Chondrocyte (in vitro differentiated cells): ENCODE data around the gene SUMO2. TPM values are rescaled to one million over a fixed set of nuclear protein-coding genes. Genes with fewer than 3 reads are reported as not detected.
"Not testable (repeated sequence)": the region's sequence is repeated elsewhere in the genome, so short reads cannot be mapped to it uniquely, and the experiment has no call there.

Experiments
- DNase-seq: peaks from one replicate; pipeline ENCODE4 v3.0.0; 2021; ENCODE audit warnings: mixed read lengths, low spot score
- H3K27ac Mint-ChIP-seq: one replicate; pipeline ENCODE4 v1.8.0; 2021; ENCODE audit warnings: mild to moderate bottlenecking, moderate library complexity, mixed read lengths; ENCODE audit not compliant: unreplicated experiment
- H3K27me3 Mint-ChIP-seq: 2 replicates; pipeline ENCODE4 v1.8.0; 2021; ENCODE audit warnings: low read depth, mixed read lengths
- H3K36me3 Mint-ChIP-seq: 2 replicates; pipeline ENCODE4 v1.8.0; 2021; ENCODE audit warnings: low read depth, mixed read lengths
- H3K4me1 Mint-ChIP-seq: 2 replicates; pipeline ENCODE4 v1.8.0; 2021; ENCODE audit warnings: low read depth, mild to moderate bottlenecking, mixed read lengths
- H3K4me3 Mint-ChIP-seq: one replicate; pipeline ENCODE4 v1.8.0; 2021; ENCODE audit warnings: mild to moderate bottlenecking, moderate library complexity, mixed read lengths; ENCODE audit not compliant: unreplicated experiment
- H3K9me3 Mint-ChIP-seq: 2 replicates; pipeline ENCODE4 v1.8.0; 2021; ENCODE audit warnings: low read depth, mixed read lengths
- total RNA-seq: library from RNA; stranded (reverse); gene quantifications from 3 replicates; pipeline ENCODE4 v1.2.1, GENCODE V29; 2021
- TF ChIP-seq, protein P1 (sequence below): fragments of 200-600 bp; sonication (generic); IDR thresholded peaks from 2 replicates; pipeline ENCODE4 v1.5.0; 2021; ENCODE audit warnings: antibody characterized with exemption, mild to moderate bottlenecking, moderate library complexity

SUMO2 gene
- total RNA-seq, 1 donor from 2014 or later, result 307 TPM

- Mint-ChIP-seq H3K27ac (no peak overlapping the region), H3K4me1 (peaks cover 4% of the 10 kb centered on the region), H3K9me3 (no peaks in the 10 kb centered on the region), H3K27me3 (no peaks in the 10 kb centered on the region), H3K4me3 (no peak overlapping the region), H3K36me3 (peaks cover 24% of the 10 kb centered on the region)
- TF ChIP-seq, protein P1, sequence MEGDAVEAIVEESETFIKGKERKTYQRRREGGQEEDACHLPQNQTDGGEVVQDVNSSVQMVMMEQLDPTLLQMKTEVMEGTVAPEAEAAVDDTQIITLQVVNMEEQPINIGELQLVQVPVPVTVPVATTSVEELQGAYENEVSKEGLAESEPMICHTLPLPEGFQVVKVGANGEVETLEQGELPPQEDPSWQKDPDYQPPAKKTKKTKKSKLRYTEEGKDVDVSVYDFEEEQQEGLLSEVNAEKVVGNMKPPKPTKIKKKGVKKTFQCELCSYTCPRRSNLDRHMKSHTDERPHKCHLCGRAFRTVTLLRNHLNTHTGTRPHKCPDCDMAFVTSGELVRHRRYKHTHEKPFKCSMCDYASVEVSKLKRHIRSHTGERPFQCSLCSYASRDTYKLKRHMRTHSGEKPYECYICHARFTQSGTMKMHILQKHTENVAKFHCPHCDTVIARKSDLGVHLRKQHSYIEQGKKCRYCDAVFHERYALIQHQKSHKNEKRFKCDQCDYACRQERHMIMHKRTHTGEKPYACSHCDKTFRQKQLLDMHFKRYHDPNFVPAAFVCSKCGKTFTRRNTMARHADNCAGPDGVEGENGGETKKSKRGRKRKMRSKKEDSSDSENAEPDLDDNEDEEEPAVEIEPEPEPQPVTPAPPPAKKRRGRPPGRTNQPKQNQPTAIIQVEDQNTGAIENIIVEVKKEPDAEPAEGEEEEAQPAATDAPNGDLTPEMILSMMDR, result no peak
- no peak for DNase-seq
Observed at GRCh38 chr17:75174996-75175395, 7.8 kb downstream of the SUMO2 start.

DNA sequence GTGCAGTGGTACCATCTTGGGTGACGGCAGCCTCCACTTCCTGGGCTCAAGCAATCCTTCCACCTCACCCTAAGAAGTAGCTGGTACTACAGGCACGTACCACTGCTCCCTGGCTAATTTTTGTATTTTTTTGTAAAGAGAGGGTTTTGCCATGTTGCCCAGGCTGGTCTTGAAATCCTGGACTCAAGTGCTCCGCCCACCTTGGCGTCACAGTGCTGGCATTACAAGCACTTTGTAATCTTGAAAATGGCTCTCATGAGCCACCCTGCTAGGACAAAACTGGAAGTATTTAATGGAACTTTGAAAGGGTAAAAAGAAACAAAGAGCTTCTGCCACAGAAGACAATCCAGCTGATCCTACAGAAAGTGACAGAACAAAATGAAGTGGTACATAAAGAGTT lies 9.2 kb downstream of the SUMO2 start:
- no peak overlapping the region for H3K4me3 Mint-ChIP-seq
- H3K36me3 Mint-ChIP-seq, result peaks cover 22% of the 10 kb centered on the region
- peak; percentile 13 for DNase-seq
- H3K4me1 Mint-ChIP-seq, result no peaks in the 10 kb centered on the region
- TF ChIP-seq, protein P1, result no peak
- no peak overlapping the region for H3K27ac Mint-ChIP-seq
- no peaks in the 10 kb centered on the region for H3K9me3 Mint-ChIP-seq
- H3K27me3 Mint-ChIP-seq, result no peaks in the 10 kb centered on the region

- Mint-ChIP-seq H3K36me3 (peaks cover 19% of the 10 kb centered on the region), H3K9me3 (no peaks in the 10 kb centered on the region), H3K27me3 (no peaks in the 10 kb centered on the region), H3K4me3 (no peak overlapping the region), H3K4me1 (no peaks in the 10 kb centered on the region), H3K27ac (no peak overlapping the region)
- DNase-seq, result no peak
- TF ChIP-seq, protein P1, result no peak
Observed at GRCh38 chr17:75168998-75169397, 13.8 kb downstream of the SUMO2 start.

GRCh38 chr17:75164606-75165005 lies 18.2 kb downstream of the SUMO2 start:
- H3K9me3 Mint-ChIP-seq, H3K27ac Mint-ChIP-seq, H3K4me1 Mint-ChIP-seq, H3K4me3 Mint-ChIP-seq, H3K27me3 Mint-ChIP-seq, H3K36me3 Mint-ChIP-seq: not testable (repeated sequence)
- DNase-seq, result peak; percentile 18

GRCh38 chr17:75163074-75163473 lies 19.7 kb downstream of the SUMO2 start:
- peaks cover 10% of the 10 kb centered on the region for H3K4me1 Mint-ChIP-seq
- no peak overlapping the region for H3K27ac Mint-ChIP-seq
- H3K9me3 Mint-ChIP-seq, result no peaks in the 10 kb centered on the region
- TF ChIP-seq, protein P1, result no peak
- DNase-seq, result peak; percentile 6
- no peaks in the 10 kb centered on the region for H3K27me3 Mint-ChIP-seq
- H3K36me3 Mint-ChIP-seq, result peaks cover 7% of the 10 kb centered on the region
- H3K4me3 Mint-ChIP-seq, result no peak overlapping the region

- Mint-ChIP-seq H3K4me3 (no peak overlapping the region), H3K36me3 (no peaks in the 10 kb centered on the region), H3K4me1 (peaks cover 11% of the 10 kb centered on the region), H3K27ac (no peak overlapping the region), H3K9me3 (no peaks in the 10 kb centered on the region), H3K27me3 (no peaks in the 10 kb centered on the region)
- TF ChIP-seq, protein P1, result no peak
- DNase-seq, result no peak
Observed at GRCh38 chr17:75160211-75160610, 22.5 kb downstream of the SUMO2 start.
